Measurements from ENCODE around the gene TRMT61A.

The TRMT61A gene

GRCh38 chr14:103535891-103536565, 7.0 kb downstream of the TRMT61A start:
- no peak for DNase-seq

GRCh38 chr14:103536693-103537092, 7.7 kb downstream of the TRMT61A start:
- no peak for DNase-seq

- DNase-seq = no peak
Observed at GRCh38 chr14:103537175-103537990, 8.4 kb downstream of the TRMT61A start.

- no peak for DNase-seq
Observed at GRCh38 chr14:103538291-103539055, 9.5 kb downstream of the TRMT61A start.

- no peak for DNase-seq
Observed at GRCh38 chr14:103539056-103539825, 10.2 kb downstream of the TRMT61A start.

- DNase-seq = no peak
Observed at GRCh38 chr14:103540821-103541708, 12.1 kb downstream of the TRMT61A start.

- DNase-seq = no peak
Observed at GRCh38 chr14:103541709-103542604, 13.0 kb downstream of the TRMT61A start.

- DNase-seq = no peak
Observed at GRCh38 chr14:103542605-103543088, 13.7 kb downstream of the TRMT61A start.

- no peak for DNase-seq
Observed at GRCh38 chr14:103543140-103543539, 14.1 kb downstream of the TRMT61A start.

GRCh38 chr14:103543721-103544387, 14.9 kb downstream of the TRMT61A start:
- DNase-seq = no peak

- no peak for DNase-seq
Observed at GRCh38 chr14:103544388-103545218, 15.6 kb downstream of the TRMT61A start.

- DNase-seq = no peak
Observed at GRCh38 chr14:103545219-103545914, 16.4 kb downstream of the TRMT61A start.

- no peak for DNase-seq
Observed at GRCh38 chr14:103545915-103546651, 17.1 kb downstream of the TRMT61A start.

GRCh38 chr14:103546652-103547454, 17.9 kb downstream of the TRMT61A start:
- DNase-seq = peak in 1 of 2 experiments; percentile 22

- no peak for DNase-seq
Observed at GRCh38 chr14:103547455-103547940, 18.5 kb downstream of the TRMT61A start.

GRCh38 chr14:103547941-103548462, 19.0 kb downstream of the TRMT61A start:
- no peak for DNase-seq

Measured in SW 1271 (cell line).